Measurements from ENCODE around the gene KCNJ14.
A peak's percentile ranks its signal among the peaks of the same experiment; 100 is the strongest.

Gene KCNJ14

GRCh38 chr19:48469934-48470680 lies 14.7 kb downstream of the KCNJ14 start:
- TF ChIP-seq SNAI2 (CRISPR knock-in tag; IDR thresholded peaks at IDR 0.05), result no peak
- TF ChIP-seq GLIS3 (CRISPR knock-in tag; IDR thresholded peaks at IDR 0.05), result no peak
- no peak for TF ChIP-seq ZFP30 (CRISPR knock-in tag; IDR thresholded peaks at IDR 0.05)
- no peak for TF ChIP-seq PPARA (CRISPR knock-in tag; IDR thresholded peaks at IDR 0.05; ENCODE audit: borderline replicate concordance)
- TF ChIP-seq TCF4 (CRISPR knock-in tag; IDR thresholded peaks at IDR 0.05; ENCODE audit: borderline replicate concordance), result no peak
- no peak for TF ChIP-seq BACH2 (CRISPR knock-in tag; IDR thresholded peaks at IDR 0.05; ENCODE audit: borderline replicate concordance)
- TF ChIP-seq CSRNP3 (CRISPR knock-in tag; IDR thresholded peaks at IDR 0.05), result no peak
- TF ChIP-seq ISL1 (CRISPR knock-in tag; IDR thresholded peaks at IDR 0.05), result no peak
- no peak for TF ChIP-seq ZNF70 (CRISPR knock-in tag; IDR thresholded peaks at IDR 0.05)
- TF ChIP-seq, protein P1, sequence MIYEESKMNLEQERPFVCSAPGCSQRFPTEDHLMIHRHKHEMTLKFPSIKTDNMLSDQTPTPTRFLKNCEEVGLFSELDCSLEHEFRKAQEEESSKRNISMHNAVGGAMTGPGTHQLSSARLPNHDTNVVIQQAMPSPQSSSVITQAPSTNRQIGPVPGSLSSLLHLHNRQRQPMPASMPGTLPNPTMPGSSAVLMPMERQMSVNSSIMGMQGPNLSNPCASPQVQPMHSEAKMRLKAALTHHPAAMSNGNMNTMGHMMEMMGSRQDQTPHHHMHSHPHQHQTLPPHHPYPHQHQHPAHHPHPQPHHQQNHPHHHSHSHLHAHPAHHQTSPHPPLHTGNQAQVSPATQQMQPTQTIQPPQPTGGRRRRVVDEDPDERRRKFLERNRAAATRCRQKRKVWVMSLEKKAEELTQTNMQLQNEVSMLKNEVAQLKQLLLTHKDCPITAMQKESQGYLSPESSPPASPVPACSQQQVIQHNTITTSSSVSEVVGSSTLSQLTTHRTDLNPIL (CRISPR knock-in tag; IDR thresholded peaks at IDR 0.05; ENCODE audit: low read depth), result no peak
- no peak for TF ChIP-seq ZNF8 (CRISPR knock-in tag; IDR thresholded peaks at IDR 0.05)
- no peak for TF ChIP-seq CSDC2 (CRISPR knock-in tag; IDR thresholded peaks at IDR 0.05)
- TF ChIP-seq ZFP3 (CRISPR knock-in tag; IDR thresholded peaks at IDR 0.05), result no peak
- TF ChIP-seq TSHZ2 (CRISPR knock-in tag; IDR thresholded peaks at IDR 0.05), result no peak
- TF ChIP-seq ZC3H10 (CRISPR knock-in tag; IDR thresholded peaks at IDR 0.05), result no peak
- no peak for TF ChIP-seq RARB (CRISPR knock-in tag; IDR thresholded peaks at IDR 0.05)
- ATAC-seq, result no peak

DNA sequence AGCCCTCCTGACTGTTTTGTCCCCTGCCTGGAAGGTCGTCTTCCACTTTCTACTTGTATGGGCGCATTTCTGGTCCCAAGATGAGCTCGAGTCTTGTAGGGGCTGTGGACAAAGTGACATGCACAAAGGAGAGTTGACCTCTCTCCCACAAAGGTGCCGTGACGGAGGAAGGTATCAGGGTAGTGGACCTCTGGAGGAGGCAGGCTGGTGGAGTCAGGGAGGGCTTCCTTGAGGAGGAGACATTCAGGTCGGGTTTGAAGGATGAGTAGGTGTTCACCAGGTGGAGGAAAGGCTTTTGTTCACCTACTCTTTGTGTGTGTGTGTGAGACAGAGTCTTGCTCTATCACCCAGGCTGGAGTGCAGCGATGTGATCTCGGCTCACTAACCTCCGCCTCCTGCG lies 15.5 kb downstream of the KCNJ14 start:
- TF ChIP-seq CSRNP3 (CRISPR knock-in tag; IDR thresholded peaks at IDR 0.05) (no peak), ZFP3 (CRISPR knock-in tag; IDR thresholded peaks at IDR 0.05) (peak; percentile 90)
- ATAC-seq, result no peak

DNA sequence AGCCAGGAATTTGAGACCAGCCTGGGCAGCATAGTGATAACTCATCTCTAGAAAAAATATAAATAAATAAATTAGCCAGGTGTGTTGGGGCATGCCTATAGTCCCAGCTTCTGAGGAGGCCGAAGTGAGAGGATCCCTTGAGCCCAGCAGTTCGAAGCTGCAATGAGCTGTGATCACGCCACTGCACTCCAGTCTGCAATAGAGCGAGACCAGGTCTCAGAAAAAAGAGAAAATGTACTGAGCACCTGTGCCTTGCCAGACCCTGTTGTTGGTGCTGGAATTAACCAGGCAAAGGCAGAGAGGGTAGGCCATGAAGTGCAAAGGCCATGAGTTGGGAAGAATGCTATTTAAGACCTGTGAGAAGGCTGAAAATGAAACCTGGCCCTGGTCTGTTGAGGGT lies 16.5 kb downstream of the KCNJ14 start:
- TF ChIP-seq SNAI2 (CRISPR knock-in tag; IDR thresholded peaks at IDR 0.05) (no peak), ZFP30 (CRISPR knock-in tag; IDR thresholded peaks at IDR 0.05) (no peak), ZNF8 (CRISPR knock-in tag; IDR thresholded peaks at IDR 0.05) (no peak), RARB (CRISPR knock-in tag; IDR thresholded peaks at IDR 0.05) (no peak), ZFP3 (CRISPR knock-in tag; IDR thresholded peaks at IDR 0.05) (no peak), TOX (CRISPR knock-in tag; IDR thresholded peaks at IDR 0.05; ENCODE audit: borderline replicate concordance) (no peak), CSRNP3 (CRISPR knock-in tag; IDR thresholded peaks at IDR 0.05) (no peak), TSHZ2 (CRISPR knock-in tag; IDR thresholded peaks at IDR 0.05) (no peak), ESRRG (CRISPR knock-in tag; IDR thresholded peaks at IDR 0.05) (no peak), TCF4 (CRISPR knock-in tag; IDR thresholded peaks at IDR 0.05; ENCODE audit: borderline replicate concordance) (no peak)
- TF ChIP-seq, protein P2, sequence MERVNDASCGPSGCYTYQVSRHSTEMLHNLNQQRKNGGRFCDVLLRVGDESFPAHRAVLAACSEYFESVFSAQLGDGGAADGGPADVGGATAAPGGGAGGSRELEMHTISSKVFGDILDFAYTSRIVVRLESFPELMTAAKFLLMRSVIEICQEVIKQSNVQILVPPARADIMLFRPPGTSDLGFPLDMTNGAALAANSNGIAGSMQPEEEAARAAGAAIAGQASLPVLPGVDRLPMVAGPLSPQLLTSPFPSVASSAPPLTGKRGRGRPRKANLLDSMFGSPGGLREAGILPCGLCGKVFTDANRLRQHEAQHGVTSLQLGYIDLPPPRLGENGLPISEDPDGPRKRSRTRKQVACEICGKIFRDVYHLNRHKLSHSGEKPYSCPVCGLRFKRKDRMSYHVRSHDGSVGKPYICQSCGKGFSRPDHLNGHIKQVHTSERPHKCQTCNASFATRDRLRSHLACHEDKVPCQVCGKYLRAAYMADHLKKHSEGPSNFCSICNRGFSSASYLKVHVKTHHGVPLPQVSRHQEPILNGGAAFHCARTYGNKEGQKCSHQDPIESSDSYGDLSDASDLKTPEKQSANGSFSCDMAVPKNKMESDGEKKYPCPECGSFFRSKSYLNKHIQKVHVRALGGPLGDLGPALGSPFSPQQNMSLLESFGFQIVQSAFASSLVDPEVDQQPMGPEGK (CRISPR knock-in tag; IDR thresholded peaks at IDR 0.05; ENCODE audit: borderline replicate concordance), result no peak
- ATAC-seq, result no peak
